AG04449 (cell line): ENCODE results near the gene SAMD1.

Source experiments
- CTCF ChIA-PET: fragments of 350-600 bp; formaldehyde crosslinking; extraction: SDS; loops from one replicate; lab custom pipeline; 2021; ENCODE audit warnings: antibody characterized with exemption; lab: Yijun Ruan, JAX
- POLR2A ChIA-PET: fragments of 400-600, 350-600 bp; formaldehyde crosslinking; extraction: SDS; loops from one replicate; lab custom pipeline; 2020; ENCODE audit warnings: antibody characterized with exemption, inconsistent platforms; lab: Yijun Ruan, JAX
- DNase-seq: peaks from one replicate; pipeline ENCODE4 v3.0.0-alpha.2; 2010; ENCODE audit warnings: low read depth, low spot score
- H3K4me3 ChIP-seq: 2 replicates; pipeline ENCODE4 v1.5.1; 2011; ENCODE audit warnings: low read depth, mild to moderate bottlenecking, control low read depth, low read length
- CTCF ChIP-seq: IDR thresholded peaks from one replicate; pipeline ENCODE4 v1.5.1; 2011; ENCODE audit warnings: mild to moderate bottlenecking, moderate library complexity, low read length, control low read depth, inconsistent platforms; ENCODE audit not compliant: insufficient read depth; ENCODE audit errors: missing control alignments

Gene SAMD1

GRCh38 chr19:14089412-14089661 lies 1.2 kb downstream of the SAMD1 start:
- ChIA-PET POLR2A (no interaction called here), CTCF (interaction anchor here (1.3 to 2.7 kb wide), 5 partner anchors 9 to 391 kb away, joined by 3 to 20 read pairs (median 5); partner anchors contain the start of gene NANOS3)
- H3K4me3 ChIP-seq, result peak overlapping the region; percentile 79
- no peak for TF ChIP-seq CTCF
- DNase-seq, result no peak

GRCh38 chr19:14088634-14089411 lies 1.7 kb downstream of the SAMD1 start:
- TF ChIP-seq CTCF, result no peak
- H3K4me3 ChIP-seq, result peak overlapping the region; percentile 79
- CTCF ChIA-PET, result interaction anchor here (0.7 to 2.7 kb wide), 6 partner anchors 9 to 392 kb away, joined by 3 to 20 read pairs (median 5); partner anchors contain the start of genes MISP3 and NANOS3
- no peak for DNase-seq
- POLR2A ChIA-PET, result no interaction called here

GRCh38 chr19:14086098-14086497 lies 4.5 kb downstream of the SAMD1 start:
- H3K4me3 ChIP-seq, result no peak overlapping the region
- ChIA-PET CTCF (interaction anchor here (4.4 kb wide), 1 partner anchor 206 kb away, joined by 23 read pairs; no protein-coding TSS in a partner anchor), POLR2A (no interaction called here)
- no peak for TF ChIP-seq CTCF
- no peak for DNase-seq

GRCh38 chr19:14085309-14085995 lies 5.1 kb downstream of the SAMD1 start, which contains the start of gene C19orf67:
TSS of gene C19orf67 (minus strand) at chr19:14085783. CDS start at chr19:14085627, 156 bp downstream.
- no peak for DNase-seq
- TF ChIP-seq CTCF, result no peak
- CTCF ChIA-PET, result interaction anchor here (0.7 to 5.7 kb wide), 4 partner anchors 14 to 304 kb away, joined by 3 to 49 read pairs (median 13); partner anchors contain the start of gene MISP3
- no peak within 1 kb of the TSS for H3K4me3 ChIP-seq
- POLR2A ChIA-PET, result no interaction called here

GRCh38 chr19:14082675-14082960 lies 7.9 kb downstream of the SAMD1 start:
- ChIA-PET POLR2A (interaction anchor here (1.3 kb wide), 1 partner anchor 54 kb away, joined by 4 read pairs; the partner anchor contains the start of gene ASF1B), CTCF (interaction anchor here (1.0 to 5.7 kb wide), 5 partner anchors 11 to 202 kb away, joined by 3 to 49 read pairs (median 12); partner anchors contain the start of genes ASF1B and MISP3)
- H3K4me3 ChIP-seq, result 0 out of 2 replicates have a peak overlapping the region, but pooled peaks have one; percentile 81
- DNase-seq, result no peak
- no peak for TF ChIP-seq CTCF
